Trophoblast cell (in vitro differentiated cells and primary cell): ENCODE measurements around the gene PRDM16.
A peak's percentile ranks its signal among the peaks of the same experiment; 100 is the strongest.

Experiments used
- DNase-seq, 2 donors: peaks; one replicate each; pipeline ENCODE4 v3.0.0-alpha.2; 2016
- H2AFZ ChIP-seq: 2 replicates; pipeline ENCODE4 v1.6.1; 2013; ENCODE audit warnings: low read length, moderate library complexity, mild to moderate bottlenecking; ENCODE audit not compliant: insufficient read depth, poor library complexity
- H2AK5ac ChIP-seq: 2 replicates; pipeline ENCODE4 v1.6.1; 2013; ENCODE audit warnings: mild to moderate bottlenecking, low read length
- H2BK120ac ChIP-seq: 2 replicates; pipeline ENCODE4 v1.6.1; 2013; ENCODE audit warnings: low read length, mild to moderate bottlenecking, moderate library complexity; ENCODE audit not compliant: insufficient read depth, poor library complexity
- H2BK12ac ChIP-seq: 2 replicates; pipeline ENCODE4 v1.6.1; 2013; ENCODE audit warnings: mild to moderate bottlenecking, low read length, moderate library complexity
- H2BK5ac ChIP-seq: 2 replicates; pipeline ENCODE4 v1.6.1; 2013; ENCODE audit warnings: low read length, low read depth, moderate library complexity, mild to moderate bottlenecking; ENCODE audit not compliant: poor library complexity
- H3K14ac ChIP-seq: 2 replicates; pipeline ENCODE4 v1.6.1; 2013; ENCODE audit warnings: mild to moderate bottlenecking, low read length
- H3K18ac ChIP-seq: 2 replicates; pipeline ENCODE4 v1.6.1; 2013; ENCODE audit warnings: mild to moderate bottlenecking, low read length
- H3K23ac ChIP-seq: 2 replicates; pipeline ENCODE4 v1.6.1; 2013; ENCODE audit warnings: low read length
- H3K27ac ChIP-seq: 2 replicates; pipeline ENCODE4 v1.5.1; 2013; ENCODE audit warnings: low read depth, mild to moderate bottlenecking, inconsistent platforms, low read length, moderate library complexity
- H3K27me3 ChIP-seq: 2 replicates; pipeline ENCODE4 v1.6.1; 2013; ENCODE audit warnings: inconsistent platforms, mild to moderate bottlenecking, low read length, moderate library complexity; ENCODE audit not compliant: insufficient read depth
- H3K36me3 ChIP-seq, 2 experiments: 1 replicate in 1 of 2; 2 replicates in 1 of 2; pipeline ENCODE4 v1.6.1; 2013; ENCODE audit warnings: low read length in 2 of 2, mild to moderate bottlenecking in 2 of 2, moderate library complexity in 1 of 2; ENCODE audit not compliant: insufficient read depth in 2 of 2, control insufficient read depth in 1 of 2
- H3K4ac ChIP-seq: 2 replicates; pipeline ENCODE4 v1.6.1; 2013; ENCODE audit warnings: low read depth, mild to moderate bottlenecking, low read length, moderate library complexity
- H3K4me1 ChIP-seq, 2 experiments: 1 replicate in 1 of 2; 2 replicates in 1 of 2; pipeline ENCODE4 v1.6.1; 2013; ENCODE audit warnings: low read length in 2 of 2, mild to moderate bottlenecking in 2 of 2, moderate library complexity in 1 of 2; ENCODE audit not compliant: insufficient read depth in 2 of 2, control insufficient read depth in 1 of 2
- H3K4me2 ChIP-seq: 2 replicates; pipeline ENCODE4 v1.6.1; 2013; ENCODE audit warnings: inconsistent platforms, mild to moderate bottlenecking, low read length, moderate library complexity
- H3K4me3 ChIP-seq: 2 replicates; pipeline ENCODE4 v1.5.1; 2013; ENCODE audit warnings: mild to moderate bottlenecking, low read depth, low read length, inconsistent platforms
- H3K79me1 ChIP-seq: one replicate; pipeline ENCODE4 v1.6.1; 2013; ENCODE audit warnings: low read length
- H3K79me2 ChIP-seq: 2 replicates; pipeline ENCODE4 v1.6.1; 2013; ENCODE audit warnings: low read length, mild to moderate bottlenecking; ENCODE audit not compliant: control insufficient read depth, insufficient read depth, poor library complexity
- H3K9ac ChIP-seq: 2 replicates; pipeline ENCODE4 v1.6.1; 2013; ENCODE audit warnings: mild to moderate bottlenecking, low read length
- H3K9me3 ChIP-seq: 2 replicates; pipeline ENCODE4 v1.6.1; 2013; ENCODE audit warnings: low read depth, mild to moderate bottlenecking, control low read depth, inconsistent platforms, low read length; ENCODE audit not compliant: insufficient read depth
- H4K12ac ChIP-seq: 2 replicates; pipeline ENCODE4 v1.6.1; 2013; ENCODE audit warnings: low read depth, mild to moderate bottlenecking, low read length, moderate library complexity
- H4K8ac ChIP-seq: 2 replicates; pipeline ENCODE4 v1.6.1; 2013; ENCODE audit warnings: low read depth, mild to moderate bottlenecking, low read length, moderate library complexity
- H4K91ac ChIP-seq: one replicate; pipeline ENCODE4 v1.6.1; 2013; ENCODE audit warnings: low read depth, mild to moderate bottlenecking, low read length, moderate library complexity
- WGBS: extraction: QIAGEN DNeasy Blood & Tissue Kit; methylation state at CpG from one replicate; pipeline ENCODE4 v1.1.7; 2013; ENCODE audit warnings: missing lambda C conversion rate; ENCODE audit not compliant: insufficient read length, insufficient coverage; ENCODE audit errors: extremely low coverage; 5-methylcytosine and 5-hydroxymethylcytosine counted together

The PRDM16 gene

GRCh38 chr1:3308053-3308452 is 239.1 kb downstream of the PRDM16 start:
- no peak overlapping the region for H2AFZ ChIP-seq
- no CpG with 5 or more reads among the region's 11 CpGs for WGBS

GRCh38 chr1:3310718-3311400 is 241.9 kb downstream of the PRDM16 start:
- H3K4me1 ChIP-seq: peaks cover 14 to 25% of the 10 kb centered on the region in 2 experiments
- no CpG with 5 or more reads among the region's 25 CpGs for WGBS
- H2BK12ac ChIP-seq: no peak overlapping the region
- H3K27ac ChIP-seq: no peak overlapping the region
- H3K4ac ChIP-seq: no peak overlapping the region
- H2BK120ac ChIP-seq: no peak overlapping the region
- H3K36me3 ChIP-seq: no peaks in the 10 kb centered on the region
- H2BK5ac ChIP-seq: no peak overlapping the region
- H3K4me2 ChIP-seq: no peak overlapping the region
- H3K27me3 ChIP-seq: no peaks in the 10 kb centered on the region
- peak overlapping the region; percentile 81 for H4K91ac ChIP-seq
- H2AK5ac ChIP-seq: no peak overlapping the region
- H3K4me3 ChIP-seq: no peak overlapping the region
- no peak overlapping the region for H3K18ac ChIP-seq
- no peak overlapping the region for H2AFZ ChIP-seq
- no peak for DNase-seq
- H3K9ac ChIP-seq: no peak overlapping the region
- no peak overlapping the region for H4K8ac ChIP-seq
- no peak overlapping the region for H3K14ac ChIP-seq
- H3K23ac ChIP-seq: peak overlapping the region; percentile 51
- H3K79me2 ChIP-seq: no peaks in the 10 kb centered on the region
- H3K79me1 ChIP-seq: peaks cover 18% of the 10 kb centered on the region
- H4K12ac ChIP-seq: no peak overlapping the region
- H3K9me3 ChIP-seq: peaks cover 6% of the 10 kb centered on the region

More at GRCh38 chr1:3308053-3308452, 239.1 kb downstream of the PRDM16 start:
- Histone ChIP-seq H2BK12ac (no peak overlapping the region), H2BK120ac (no peak overlapping the region), H4K8ac (no peak overlapping the region), H2BK5ac (no peak overlapping the region), H3K79me2 (no peaks in the 10 kb centered on the region), H4K12ac (no peak overlapping the region), H3K4me1 (peaks cover 7 to 10% of the 10 kb centered on the region in 2 experiments), H3K9ac (no peak overlapping the region), H3K27ac (no peak overlapping the region), H3K23ac (no peak overlapping the region), H3K79me1 (peaks cover 10% of the 10 kb centered on the region), H3K4me2 (no peak overlapping the region), H3K18ac (no peak overlapping the region), H3K4me3 (no peak overlapping the region), H3K9me3 (peaks cover 9% of the 10 kb centered on the region), H3K36me3 (no peaks in the 10 kb centered on the region), H2AK5ac (no peak overlapping the region), H3K4ac (no peak overlapping the region), H4K91ac (no peak overlapping the region), H3K27me3 (no peaks in the 10 kb centered on the region), H3K14ac (no peak overlapping the region)
- DNase-seq: no peak

GRCh38 chr1:3311711-3312110 is 242.7 kb downstream of the PRDM16 start:
- H3K9ac ChIP-seq: no peak overlapping the region
- no peaks in the 10 kb centered on the region for H3K27me3 ChIP-seq
- H2BK12ac ChIP-seq: peak overlapping the region; percentile 55
- H3K4me3 ChIP-seq: no peak overlapping the region
- H3K23ac ChIP-seq: no peak overlapping the region
- H3K4me1 ChIP-seq: peaks cover 14 to 29% of the 10 kb centered on the region in 2 experiments
- peak overlapping the region; percentile 81 for H4K91ac ChIP-seq
- no peak for DNase-seq
- peak overlapping the region; percentile 33 for H2AK5ac ChIP-seq
- no peaks in the 10 kb centered on the region for H3K79me2 ChIP-seq
- no peaks in the 10 kb centered on the region for H3K36me3 ChIP-seq
- peak overlapping the region; percentile 38 for H3K14ac ChIP-seq
- no peak overlapping the region for H3K27ac ChIP-seq
- H3K18ac ChIP-seq: no peak overlapping the region
- peaks cover 18% of the 10 kb centered on the region for H3K79me1 ChIP-seq
- H3K4me2 ChIP-seq: no peak overlapping the region
- no CpG with 5 or more reads among the region's 8 CpGs for WGBS
- no peak overlapping the region for H4K12ac ChIP-seq
- peaks cover 4% of the 10 kb centered on the region for H3K9me3 ChIP-seq
- H3K4ac ChIP-seq: no peak overlapping the region
- H2BK5ac ChIP-seq: no peak overlapping the region
- no peak overlapping the region for H2AFZ ChIP-seq
- no peak overlapping the region for H4K8ac ChIP-seq
- H2BK120ac ChIP-seq: peak overlapping the region; percentile 34

GRCh38 chr1:3312310-3312897 is 243.4 kb downstream of the PRDM16 start:
- H4K12ac ChIP-seq: no peak overlapping the region
- WGBS: no CpG with 5 or more reads among the region's 24 CpGs
- H3K4me2 ChIP-seq: no peak overlapping the region
- H4K91ac ChIP-seq: peak overlapping the region; percentile 81
- H3K4me3 ChIP-seq: no peak overlapping the region
- H4K8ac ChIP-seq: peak overlapping the region; percentile 0
- no peak overlapping the region for H3K4ac ChIP-seq
- H3K23ac ChIP-seq: no peak overlapping the region
- no peak for DNase-seq
- peaks cover 14 to 29% of the 10 kb centered on the region in 2 experiments for H3K4me1 ChIP-seq
- no peak overlapping the region for H2AFZ ChIP-seq
- H3K27me3 ChIP-seq: no peaks in the 10 kb centered on the region
- peak overlapping the region; percentile 38 for H3K14ac ChIP-seq
- peak overlapping the region; percentile 34 for H2BK120ac ChIP-seq
- peak overlapping the region; percentile 70 for H3K27ac ChIP-seq
- H2BK5ac ChIP-seq: no peak overlapping the region
- H2BK12ac ChIP-seq: peak overlapping the region; percentile 55
- no peak overlapping the region for H3K9ac ChIP-seq
- H3K18ac ChIP-seq: peak overlapping the region; percentile 10
- no peaks in the 10 kb centered on the region for H3K36me3 ChIP-seq
- H3K9me3 ChIP-seq: peaks cover 4% of the 10 kb centered on the region
- peak overlapping the region; percentile 33 for H2AK5ac ChIP-seq
- H3K79me1 ChIP-seq: peaks cover 18% of the 10 kb centered on the region
- H3K79me2 ChIP-seq: no peaks in the 10 kb centered on the region
